Natural killer cell (primary cell): ENCODE results near the gene SLC6A4. TPM values are rescaled to one million over a fixed set of nuclear protein-coding genes. Genes with fewer than 3 reads are reported as not detected.

ENCODE experiments used
- ATAC-seq, 3 donors: fragments of 150-1000 bp in 2 of 3; fragments of 200-7000 bp in 1 of 3; cut with Tn5 transposase; 1 replicate in 1 of 3; 2 replicates in 2 of 3; pipeline ENCODE4 v1.10.0; 2021; ENCODE audit warnings: mild to moderate bottlenecking in 2 of 3, moderate library complexity in 2 of 3
- DNase-seq, 2 donors: peaks; one replicate each; pipeline versions ENCODE4 v3.0.0 to v3.0.0-alpha.2; 2013 to 2021; ENCODE audit warnings: mixed read lengths in 1 of 2
- H3K27ac ChIP-seq: one replicate; pipeline ENCODE4 v1.5.1; 2013; ENCODE audit warnings: mild to moderate bottlenecking, low read length
- H3K27me3 ChIP-seq: one replicate; pipeline ENCODE4 v1.6.1; 2013; ENCODE audit warnings: low read length; ENCODE audit not compliant: control insufficient read depth, insufficient read depth
- H3K36me3 ChIP-seq: one replicate; pipeline ENCODE4 v1.6.1; 2013; ENCODE audit warnings: low read length; ENCODE audit not compliant: control insufficient read depth, insufficient read depth
- H3K4me1 ChIP-seq: one replicate; pipeline ENCODE4 v1.6.1; 2013; ENCODE audit warnings: low read length; ENCODE audit not compliant: control insufficient read depth, insufficient read depth
- H3K4me3 ChIP-seq: one replicate; pipeline ENCODE4 v1.5.1; 2013; ENCODE audit warnings: low read length
- H3K9me3 ChIP-seq: one replicate; pipeline ENCODE4 v1.6.1; 2013; ENCODE audit warnings: low read length; ENCODE audit not compliant: control insufficient read depth, insufficient read depth
- H3K27ac Mint-ChIP-seq, 2 donors: one replicate each; pipeline ENCODE4 v1.8.0; 2022; ENCODE audit warnings: mild to moderate bottlenecking in 2 of 2, mixed read lengths in 2 of 2, moderate library complexity in 1 of 2
- H3K27me3 Mint-ChIP-seq, 2 donors: one replicate each; pipeline ENCODE4 v1.8.0; 2022; ENCODE audit warnings: low read depth in 2 of 2, mixed read lengths in 2 of 2
- H3K36me3 Mint-ChIP-seq: one replicate; pipeline ENCODE4 v1.8.0; 2022; ENCODE audit warnings: mixed read lengths
- H3K4me1 Mint-ChIP-seq, 2 donors: one replicate each; pipeline ENCODE4 v1.8.0; 2022; ENCODE audit warnings: mixed read lengths in 2 of 2
- H3K4me3 Mint-ChIP-seq: one replicate; pipeline ENCODE4 v1.8.0; 2022; ENCODE audit warnings: mild to moderate bottlenecking, moderate library complexity, mixed read lengths
- H3K9me3 Mint-ChIP-seq, 2 donors: one replicate each; pipeline ENCODE4 v1.8.0; 2022; ENCODE audit warnings: mixed read lengths in 2 of 2
- CTCF ChIP-seq: fragments of 200-600 bp; IDR thresholded peaks from one replicate; pipeline ENCODE4 v1.8.0; 2022; ENCODE audit warnings: antibody characterized with exemption
- WGBS: methylation state at CpG from one replicate; pipeline ENCODE4 v1.1.7; 2013; ENCODE audit warnings: missing lambda C conversion rate; ENCODE audit not compliant: insufficient coverage; 5-methylcytosine and 5-hydroxymethylcytosine counted together
- intact Hi-C: fragments of 100-400 bp; cut with micrococcal nuclease; formaldehyde crosslinking; loops from one replicate; pipeline ENCODE4 v1.14.2; 2022
- total RNA-seq, 4 donors: library from RNA; stranded (reverse); fragments of 120-200 nt in 1 of 4; gene quantifications; one replicate each; pipeline versions ENCODE4 v1.2.3 to v1.2.4, GENCODE V29; 2013 to 2022

Gene SLC6A4
- total RNA-seq, 3 donors from 2014 or later (not counting 1 experiment from before 2014, with no cell fraction given): 0.43 to 3.5 (median 0.58) TPM

- H3K36me3 Mint-ChIP-seq: no peaks in the 10 kb centered on the region
- H3K9me3 Mint-ChIP-seq: no peaks in the 10 kb centered on the region
- TF ChIP-seq CTCF: no peak
- Histone ChIP-seq H3K27ac (no peak overlapping the region), H3K9me3 (no peaks in the 10 kb centered on the region), H3K36me3 (no peaks in the 10 kb centered on the region), H3K27me3 (no peaks in the 10 kb centered on the region), H3K4me1 (no peaks in the 10 kb centered on the region), H3K4me3 (no peak overlapping the region)
- DNase-seq (no peak), ATAC-seq (no peak)
- H3K27me3 Mint-ChIP-seq: peaks cover 7 to 11% of the 10 kb centered on the region in 2 donors
- no peak overlapping the region for H3K4me3 Mint-ChIP-seq
- no peak overlapping the region for H3K27ac Mint-ChIP-seq
- intact Hi-C loops: no loop called here
- WGBS: 92% methylated on average over 8 of the region's 10 CpGs
- no peaks in the 10 kb centered on the region for H3K4me1 Mint-ChIP-seq
These were observed 14.2 kb downstream of the SLC6A4 start for GRCh38 chr17:30221346-30221745.

DNA sequence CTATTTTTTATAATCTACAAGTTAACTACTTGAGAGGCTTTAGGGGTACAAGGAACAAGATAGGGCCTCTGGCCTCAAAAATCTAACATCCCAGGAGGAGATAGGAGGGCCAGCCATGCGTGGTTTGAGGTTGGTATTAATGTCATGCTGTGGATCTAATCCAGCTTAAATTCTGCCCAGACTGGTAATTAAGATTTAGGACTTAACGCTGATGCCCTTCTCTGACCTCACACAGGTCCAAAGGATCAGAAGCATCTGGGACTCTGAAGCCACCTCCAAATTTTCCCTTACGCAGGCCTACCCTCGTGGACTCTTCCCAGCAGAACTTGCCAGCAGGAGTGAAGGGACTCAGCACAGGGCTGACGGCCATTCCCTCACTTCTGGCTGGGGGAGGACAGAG lies 15.1 kb downstream of the SLC6A4 start:
- Histone ChIP-seq H3K4me1 (no peaks in the 10 kb centered on the region), H3K4me3 (no peak overlapping the region), H3K27ac (no peak overlapping the region), H3K36me3 (no peaks in the 10 kb centered on the region), H3K9me3 (no peaks in the 10 kb centered on the region), H3K27me3 (no peaks in the 10 kb centered on the region)
- Mint-ChIP-seq H3K27ac (no peak overlapping the region), H3K27me3 (peaks cover 2 to 3% of the 10 kb centered on the region in 2 donors), H3K4me1 (no peaks in the 10 kb centered on the region), H3K4me3 (no peak overlapping the region), H3K9me3 (no peaks in the 10 kb centered on the region), H3K36me3 (no peaks in the 10 kb centered on the region)
- WGBS: 96% methylated on average over 5 of the region's 5 CpGs
- intact Hi-C loops: no loop called here
- TF ChIP-seq CTCF: no peak
- DNase-seq (no peak), ATAC-seq (no peak)

GRCh38 chr17:30219833-30220232 lies 15.7 kb downstream of the SLC6A4 start:
- no peaks in the 10 kb centered on the region for H3K36me3 ChIP-seq
- H3K27me3 ChIP-seq: no peaks in the 10 kb centered on the region
- Mint-ChIP-seq H3K36me3 (no peaks in the 10 kb centered on the region), H3K27me3 (peaks cover 0 to 3% of the 10 kb centered on the region in 2 donors), H3K4me3 (no peak overlapping the region), H3K9me3 (no peaks in the 10 kb centered on the region), H3K4me1 (no peaks in the 10 kb centered on the region), H3K27ac (no peak overlapping the region)
- DNase-seq (no peak), ATAC-seq (no peak)
- H3K4me1 ChIP-seq: no peaks in the 10 kb centered on the region
- H3K9me3 ChIP-seq: no peaks in the 10 kb centered on the region
- no peak for TF ChIP-seq CTCF
- intact Hi-C loops: loop anchor here (10.0 kb wide), 1 partner anchor 145 kb away; no protein-coding TSS in a partner anchor
- WGBS: 87% methylated on average over 7 of the region's 7 CpGs
- H3K27ac ChIP-seq: no peak overlapping the region
- H3K4me3 ChIP-seq: no peak overlapping the region

- no peak for TF ChIP-seq CTCF
- no peak overlapping the region for H3K27ac ChIP-seq
- H3K27me3 ChIP-seq: no peaks in the 10 kb centered on the region
- H3K36me3 ChIP-seq: no peaks in the 10 kb centered on the region
- intact Hi-C loops: loop anchor here (10.0 kb wide), 1 partner anchor 145 kb away; no protein-coding TSS in a partner anchor
- no peak for DNase-seq
- H3K9me3 Mint-ChIP-seq: no peaks in the 10 kb centered on the region
- no peak overlapping the region for H3K4me3 ChIP-seq
- peaks cover 0 to 3% of the 10 kb centered on the region in 2 donors for H3K27me3 Mint-ChIP-seq
- ATAC-seq: no peak
- WGBS: 93% methylated on average over 4 of the region's 4 CpGs
- H3K27ac Mint-ChIP-seq: no peak overlapping the region
- H3K9me3 ChIP-seq: no peaks in the 10 kb centered on the region
- H3K4me1 ChIP-seq: no peaks in the 10 kb centered on the region
- H3K36me3 Mint-ChIP-seq: no peaks in the 10 kb centered on the region
- no peaks in the 10 kb centered on the region for H3K4me1 Mint-ChIP-seq
- no peak overlapping the region for H3K4me3 Mint-ChIP-seq
These were observed 16.2 kb downstream of the SLC6A4 start for GRCh38 chr17:30219315-30219714.
